ENCODE results near the gene ALDH8A1. TPM values are rescaled to one million over a fixed set of nuclear protein-coding genes. Genes with fewer than 3 reads are reported as not detected.

The ALDH8A1 gene
- polyA plus RNA-seq, 3 donors = 0.77 TPM; not detected in 2

DNA sequence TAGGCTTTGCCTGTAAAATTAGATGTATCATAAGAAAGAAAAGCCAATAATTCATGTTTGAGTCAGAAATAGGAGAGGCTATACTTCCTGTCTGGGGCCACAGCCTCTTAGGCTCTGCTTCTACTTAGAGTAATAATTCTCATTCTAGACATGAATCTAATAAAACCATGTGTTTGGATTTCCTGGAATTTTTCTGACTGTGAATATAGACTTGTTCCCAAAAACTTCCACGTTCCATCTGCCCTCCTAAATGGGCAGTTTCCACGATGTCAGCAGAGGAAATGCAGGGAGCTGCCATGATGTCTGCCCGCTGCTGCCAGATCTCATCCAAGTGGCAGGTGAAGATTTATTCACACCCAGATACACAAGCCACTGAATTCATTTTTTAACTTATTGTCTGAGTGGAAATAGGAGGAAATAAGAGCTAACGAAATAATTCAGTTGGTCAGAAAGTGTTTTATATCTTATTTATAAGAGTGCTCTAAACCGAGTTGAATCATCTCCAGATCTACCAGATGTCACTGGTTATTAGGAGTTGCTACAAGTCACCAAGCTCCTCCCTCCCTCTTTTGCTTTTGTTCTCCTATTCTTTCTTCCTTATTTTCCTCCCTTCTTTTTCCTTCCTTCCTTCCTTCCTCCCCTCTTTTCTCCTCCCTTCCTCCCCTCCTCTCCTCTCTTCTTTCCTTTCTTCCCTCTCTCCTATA, 69.3 kb downstream of the ALDH8A1 start:
- TF ChIP-seq, protein P1, sequence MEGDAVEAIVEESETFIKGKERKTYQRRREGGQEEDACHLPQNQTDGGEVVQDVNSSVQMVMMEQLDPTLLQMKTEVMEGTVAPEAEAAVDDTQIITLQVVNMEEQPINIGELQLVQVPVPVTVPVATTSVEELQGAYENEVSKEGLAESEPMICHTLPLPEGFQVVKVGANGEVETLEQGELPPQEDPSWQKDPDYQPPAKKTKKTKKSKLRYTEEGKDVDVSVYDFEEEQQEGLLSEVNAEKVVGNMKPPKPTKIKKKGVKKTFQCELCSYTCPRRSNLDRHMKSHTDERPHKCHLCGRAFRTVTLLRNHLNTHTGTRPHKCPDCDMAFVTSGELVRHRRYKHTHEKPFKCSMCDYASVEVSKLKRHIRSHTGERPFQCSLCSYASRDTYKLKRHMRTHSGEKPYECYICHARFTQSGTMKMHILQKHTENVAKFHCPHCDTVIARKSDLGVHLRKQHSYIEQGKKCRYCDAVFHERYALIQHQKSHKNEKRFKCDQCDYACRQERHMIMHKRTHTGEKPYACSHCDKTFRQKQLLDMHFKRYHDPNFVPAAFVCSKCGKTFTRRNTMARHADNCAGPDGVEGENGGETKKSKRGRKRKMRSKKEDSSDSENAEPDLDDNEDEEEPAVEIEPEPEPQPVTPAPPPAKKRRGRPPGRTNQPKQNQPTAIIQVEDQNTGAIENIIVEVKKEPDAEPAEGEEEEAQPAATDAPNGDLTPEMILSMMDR (IDR thresholded peaks at IDR 0.05) = no peak
- Mint-ChIP-seq H3K4me3 (no peak overlapping the region), H3K27me3 (ENCODE audit: low read depth in 3 of 3) (peaks cover 0 to 4% (median 1%) of the 10 kb centered on the region in 3 donors), H3K27ac (no peak overlapping the region), H3K9me3 (peaks cover 0 to 2% (median 0%) of the 10 kb centered on the region in 7 donors), H3K36me3 (no peaks in the 10 kb centered on the region), H3K4me1 (peaks cover 8% of the 10 kb centered on the region)
- H2AFZ ChIP-seq (ENCODE audit: insufficient read depth, low read depth, low read length, poor library complexity, severe bottlenecking) = no peak overlapping the region
- no peak overlapping the region for H3K4me2 ChIP-seq (replicated peaks; ENCODE audit: extremely low read depth, low read length, poor library complexity, severe bottlenecking)
- H3K9ac ChIP-seq (ENCODE audit: insufficient read depth, low read length, poor library complexity, severe bottlenecking) = no peak overlapping the region
- 17% methylated on average over 1 of the region's 5 CpGs for WGBS (ENCODE audit: insufficient coverage)
- no peaks in the 10 kb centered on the region for H4K20me1 ChIP-seq (ENCODE audit: insufficient read depth, low read length)
- intact Hi-C loops (cut with micrococcal nuclease) = loop anchor here in 1 of 2 donors (5.0 kb wide), 3 partner anchors 58 to 758 kb away; no protein-coding TSS in a partner anchor
- H3K4me3 ChIP-seq (replicated peaks in 1 of 3; ENCODE audit: low read depth in 2 of 3, low read length in 3 of 3) = no peak overlapping the region
- H3K27me3 ChIP-seq (ENCODE audit: control insufficient read depth in 2 of 2, insufficient read depth in 2 of 2, low read length in 2 of 2) = no peaks in the 10 kb centered on the region
- H3K36me3 ChIP-seq (replicated peaks in 1 of 2; ENCODE audit: control insufficient read depth in 1 of 2, insufficient read depth in 2 of 2, low read length in 2 of 2) = no peaks in the 10 kb centered on the region
- no peaks in the 10 kb centered on the region for H3K9me3 ChIP-seq (replicated peaks in 1 of 2; ENCODE audit: control insufficient read depth in 1 of 2, insufficient read depth in 1 of 2, low read length in 2 of 2)
- no peaks in the 10 kb centered on the region for H3K79me2 ChIP-seq (ENCODE audit: insufficient read depth, low read length)
- no peak overlapping the region for H3K27ac ChIP-seq (ENCODE audit: low read depth in 1 of 2, low read length in 2 of 2)
- no peak for DNase-seq
- no peaks in the 10 kb centered on the region for H3K4me1 ChIP-seq (ENCODE audit: control insufficient read depth in 1 of 2, insufficient read depth in 2 of 2, low read length in 2 of 2)

DNA sequence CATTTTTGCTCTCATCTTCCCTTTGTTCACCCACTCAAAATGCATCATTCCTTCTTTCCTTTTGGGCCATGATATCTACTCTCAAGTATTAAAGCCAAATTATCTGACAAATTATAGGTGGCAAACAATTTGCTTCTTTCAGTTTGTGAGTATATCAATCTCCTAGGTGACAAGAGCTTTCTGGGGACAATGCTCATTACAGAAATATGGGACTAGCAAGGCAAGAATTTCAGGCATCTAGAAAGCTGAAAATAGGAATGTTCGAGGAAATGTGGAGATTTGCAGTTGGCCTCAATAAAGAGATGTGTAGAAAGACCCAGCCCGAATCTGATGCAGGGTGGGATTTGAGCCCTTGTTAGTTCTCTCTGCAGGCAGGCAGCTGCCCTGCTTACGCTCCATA, 71.8 kb downstream of the ALDH8A1 start:
- H3K36me3 Mint-ChIP-seq = no peaks in the 10 kb centered on the region
- no peak overlapping the region for H3K27ac ChIP-seq (ENCODE audit: low read depth in 1 of 2, low read length in 2 of 2)
- peaks cover 0 to 2% (median 1%) of the 10 kb centered on the region in 3 donors for H3K27me3 Mint-ChIP-seq (ENCODE audit: low read depth in 3 of 3)
- TF ChIP-seq, protein P1 (IDR thresholded peaks at IDR 0.05) = no peak
- H3K79me2 ChIP-seq (ENCODE audit: insufficient read depth, low read length) = no peaks in the 10 kb centered on the region
- no peaks in the 10 kb centered on the region for H4K20me1 ChIP-seq (ENCODE audit: insufficient read depth, low read length)
- H3K4me1 Mint-ChIP-seq = peaks cover 14% of the 10 kb centered on the region
- 100% methylated on average over 1 of the region's 3 CpGs for WGBS (ENCODE audit: insufficient coverage)
- H3K4me3 ChIP-seq (replicated peaks in 1 of 3; ENCODE audit: low read depth in 2 of 3, low read length in 3 of 3) = no peak overlapping the region
- no peak overlapping the region for H3K4me2 ChIP-seq (replicated peaks; ENCODE audit: extremely low read depth, low read length, poor library complexity, severe bottlenecking)
- no peaks in the 10 kb centered on the region for H3K9me3 ChIP-seq (replicated peaks in 1 of 2; ENCODE audit: control insufficient read depth in 1 of 2, insufficient read depth in 1 of 2, low read length in 2 of 2)
- no peak overlapping the region for H2AFZ ChIP-seq (ENCODE audit: insufficient read depth, low read depth, low read length, poor library complexity, severe bottlenecking)
- H3K27me3 ChIP-seq (ENCODE audit: control insufficient read depth in 2 of 2, insufficient read depth in 2 of 2, low read length in 2 of 2) = no peaks in the 10 kb centered on the region
- DNase-seq = no peak
- intact Hi-C loops (cut with micrococcal nuclease) = no loop called here
- peaks cover 0 to 8% (median 0%) of the 10 kb centered on the region in 7 donors for H3K9me3 Mint-ChIP-seq
- no peak overlapping the region for H3K9ac ChIP-seq (ENCODE audit: insufficient read depth, low read length, poor library complexity, severe bottlenecking)
- H3K4me3 Mint-ChIP-seq = no peak overlapping the region
- H3K4me1 ChIP-seq (ENCODE audit: control insufficient read depth in 1 of 2, insufficient read depth in 2 of 2, low read length in 2 of 2) = no peaks in the 10 kb centered on the region
- H3K36me3 ChIP-seq (replicated peaks in 1 of 2; ENCODE audit: control insufficient read depth in 1 of 2, insufficient read depth in 2 of 2, low read length in 2 of 2) = no peaks in the 10 kb centered on the region
- H3K27ac Mint-ChIP-seq = no peak overlapping the region

Measured in CD14-positive monocyte (primary cell).